Immature natural killer cell (primary cell): ENCODE measurements around the gene PPP1R36. TPM values are rescaled to one million over a fixed set of nuclear protein-coding genes. Genes with fewer than 3 reads are reported as not detected.
A peak's percentile ranks its signal among the peaks of the same experiment; 100 is the strongest.
"Not testable (repeated sequence)": the region's sequence is repeated elsewhere in the genome, so short reads cannot be mapped to it uniquely, and the experiment has no call there.

Source experiments
- DNase-seq, 3 donors: peaks; one replicate each; pipeline ENCODE4 v3.0.0; 2022; ENCODE audit warnings: mixed read lengths in 1 of 3
- H3K27ac Mint-ChIP-seq, 6 donors: one replicate each; pipeline ENCODE4 v1.8.0; 2020; ENCODE audit warnings: mixed read lengths in 6 of 6, mild to moderate bottlenecking in 5 of 6, inconsistent platforms in 4 of 6, moderate library complexity in 3 of 6
- H3K27me3 Mint-ChIP-seq, 3 donors: one replicate each; pipeline ENCODE4 v1.8.0; 2020 to 2021; ENCODE audit warnings: low read depth in 3 of 3, mild to moderate bottlenecking in 3 of 3, mixed read lengths in 3 of 3, moderate library complexity in 3 of 3, inconsistent platforms in 1 of 3
- H3K36me3 Mint-ChIP-seq, 3 donors: one replicate each; pipeline ENCODE4 v1.8.0; 2020; ENCODE audit warnings: mixed read lengths in 3 of 3, inconsistent platforms in 2 of 3, mild to moderate bottlenecking in 2 of 3
- H3K4me1 Mint-ChIP-seq, 2 donors: one replicate each; pipeline ENCODE4 v1.8.0; 2020; ENCODE audit warnings: inconsistent platforms in 2 of 2, mild to moderate bottlenecking in 2 of 2, mixed read lengths in 2 of 2, moderate library complexity in 1 of 2
- H3K4me3 Mint-ChIP-seq, 5 donors: one replicate each; pipeline ENCODE4 v1.8.0; 2020; ENCODE audit warnings: mild to moderate bottlenecking in 5 of 5, mixed read lengths in 5 of 5, inconsistent platforms in 3 of 5, moderate library complexity in 3 of 5
- H3K9me3 Mint-ChIP-seq, 6 donors: one replicate each; pipeline ENCODE4 v1.8.0; 2020; ENCODE audit warnings: mild to moderate bottlenecking in 6 of 6, mixed read lengths in 6 of 6, inconsistent platforms in 4 of 6, moderate library complexity in 3 of 6
- polyA plus RNA-seq, 3 donors: library from polyadenylated mRNA; unstranded; fragments of 300-500 nt; fragmentation: Illumina TruSeq; gene quantifications; one replicate each; pipeline ENCODE4 v1.2.3, GENCODE V29; 2021

Gene PPP1R36
- polyA plus RNA-seq, 3 donors from 2014 or later = 0.47 to 0.81 TPM; not detected in 1

- Mint-ChIP-seq H3K4me3 (peak overlapping the region in 4 of 5 donors; percentile 8 to 57 (median 35)), H3K27ac (peak overlapping the region in 1 of 6 donors; percentile 42), H3K9me3 (peaks cover 0 to 2% (median 0%) of the 10 kb centered on the region in 6 donors), H3K4me1 (peaks cover 24 to 31% of the 10 kb centered on the region in 2 donors), H3K27me3 (peaks cover 9 to 24% (median 15%) of the 10 kb centered on the region in 3 donors), H3K36me3 (peaks cover 0 to 3% (median 0%) of the 10 kb centered on the region in 3 donors)
- no peak for DNase-seq
Measured at GRCh38 chr14:64536488-64537245, 13.1 kb upstream of the PPP1R36 start.

GRCh38 chr14:64540208-64541202, 9.3 kb upstream of the PPP1R36 start, which contains the start of gene HSPA2:
HSPA2 (plus strand) TSS chr14:64540741; CDS start chr14:64540850, 109 bp downstream.
- no peaks in the 10 kb centered on the region for H3K36me3 Mint-ChIP-seq
- DNase-seq = peak; percentile 94 to 96 (median 95)
- H3K4me1 Mint-ChIP-seq = peaks cover 35 to 40% of the 10 kb centered on the region in 2 donors
- peak within 1 kb of the TSS; percentile 75 to 96 (median 82) for H3K27ac Mint-ChIP-seq
- peaks cover 9 to 31% (median 23%) of the 10 kb centered on the region in 3 donors for H3K27me3 Mint-ChIP-seq
- H3K9me3 Mint-ChIP-seq = peaks cover 0 to 2% (median 0%) of the 10 kb centered on the region in 6 donors
- H3K4me3 Mint-ChIP-seq = peak within 1 kb of the TSS; percentile 94 to 98 (median 94)

GRCh38 chr14:64541261-64541971, 8.3 kb upstream of the PPP1R36 start:
- peaks cover 0 to 3% (median 0%) of the 10 kb centered on the region in 3 donors for H3K36me3 Mint-ChIP-seq
- peak overlapping the region; percentile 94 to 98 (median 94) for H3K4me3 Mint-ChIP-seq
- peaks cover 0 to 2% (median 0%) of the 10 kb centered on the region in 6 donors for H3K9me3 Mint-ChIP-seq
- peaks cover 9 to 31% (median 21%) of the 10 kb centered on the region in 3 donors for H3K27me3 Mint-ChIP-seq
- DNase-seq = no peak
- peaks cover 35 to 40% of the 10 kb centered on the region in 2 donors for H3K4me1 Mint-ChIP-seq
- H3K27ac Mint-ChIP-seq = peak overlapping the region in 2 of 6 donors; percentile 30 to 52

- H3K9me3 Mint-ChIP-seq = peaks cover 0 to 2% (median 0%) of the 10 kb centered on the region in 6 donors
- H3K27ac Mint-ChIP-seq = peak overlapping the region in 3 of 6 donors; percentile 8 to 41 (median 30)
- H3K36me3 Mint-ChIP-seq = peaks cover 0 to 3% (median 0%) of the 10 kb centered on the region in 3 donors
- H3K4me1 Mint-ChIP-seq = peaks cover 35 to 40% of the 10 kb centered on the region in 2 donors
- peak overlapping the region; percentile 82 to 96 (median 94) for H3K4me3 Mint-ChIP-seq
- DNase-seq = no peak
- peaks cover 9 to 34% (median 21%) of the 10 kb centered on the region in 3 donors for H3K27me3 Mint-ChIP-seq
Measured at GRCh38 chr14:64541972-64542835, 7.6 kb upstream of the PPP1R36 start.

- Mint-ChIP-seq H3K9me3 (peaks cover 0 to 2% (median 0%) of the 10 kb centered on the region in 6 donors), H3K4me3 (peak overlapping the region; percentile 82 to 96 (median 94)), H3K36me3 (peaks cover 0 to 3% (median 0%) of the 10 kb centered on the region in 3 donors), H3K4me1 (peaks cover 35 to 40% of the 10 kb centered on the region in 2 donors), H3K27me3 (peaks cover 9 to 38% (median 21%) of the 10 kb centered on the region in 3 donors), H3K27ac (peak overlapping the region in 1 of 6 donors; percentile 8)
- DNase-seq = no peak
Measured at GRCh38 chr14:64542836-64543201, 6.9 kb upstream of the PPP1R36 start.

GRCh38 chr14:64544607-64545312, 5.0 kb upstream of the PPP1R36 start:
- peaks cover 36 to 42% of the 10 kb centered on the region in 2 donors for H3K4me1 Mint-ChIP-seq
- H3K9me3 Mint-ChIP-seq = peaks cover 0 to 2% (median 0%) of the 10 kb centered on the region in 6 donors
- H3K27me3 Mint-ChIP-seq = peaks cover 7 to 32% (median 23%) of the 10 kb centered on the region in 3 donors
- no peak for DNase-seq
- no peak overlapping the region for H3K4me3 Mint-ChIP-seq
- H3K27ac Mint-ChIP-seq = no peak overlapping the region
- H3K36me3 Mint-ChIP-seq = peaks cover 0 to 3% (median 0%) of the 10 kb centered on the region in 3 donors

- Mint-ChIP-seq H3K27me3 (peaks cover 7 to 11% (median 9%) of the 10 kb centered on the region in 3 donors), H3K36me3 (peaks cover 0 to 3% (median 0%) of the 10 kb centered on the region in 3 donors), H3K4me1 (peaks cover 14 to 18% of the 10 kb centered on the region in 2 donors), H3K9me3 (no peaks in the 10 kb centered on the region), H3K4me3 (peak overlapping the region; percentile 61 to 77 (median 72)), H3K27ac (no peak overlapping the region)
- no peak for DNase-seq
Measured at GRCh38 chr14:64549016-64549415, 745 bp upstream of the PPP1R36 start.

GRCh38 chr14:64550621-64551333, 1.0 kb downstream of the PPP1R36 start:
- Mint-ChIP-seq H3K4me1 (peaks cover 14 to 18% of the 10 kb centered on the region in 2 donors), H3K4me3 (peak overlapping the region; percentile 72 to 86 (median 83)), H3K9me3 (no peaks in the 10 kb centered on the region), H3K27ac (peak overlapping the region in 1 of 6 donors; percentile 73), H3K27me3 (peaks cover 7 to 11% (median 9%) of the 10 kb centered on the region in 3 donors), H3K36me3 (peaks cover 0 to 3% (median 0%) of the 10 kb centered on the region in 3 donors)
- DNase-seq = no peak

GRCh38 chr14:64554556-64554955, 4.8 kb downstream of the PPP1R36 start:
- no peak for DNase-seq
- Mint-ChIP-seq H3K4me3 (no peak overlapping the region), H3K27ac (no peak overlapping the region), H3K9me3 (no peaks in the 10 kb centered on the region), H3K4me1 (peaks cover 7 to 9% of the 10 kb centered on the region in 2 donors), H3K36me3 (no peaks in the 10 kb centered on the region), H3K27me3 (peaks cover 4 to 9% (median 7%) of the 10 kb centered on the region in 3 donors)

GRCh38 chr14:64556526-64556925, 6.8 kb downstream of the PPP1R36 start:
- Mint-ChIP-seq H3K4me1 (no peaks in the 10 kb centered on the region), H3K27me3 (peaks cover 2 to 5% (median 5%) of the 10 kb centered on the region in 3 donors), H3K4me3 (no peak overlapping the region), H3K27ac (no peak overlapping the region), H3K36me3 (no peaks in the 10 kb centered on the region), H3K9me3 (no peaks in the 10 kb centered on the region)
- no peak for DNase-seq

GRCh38 chr14:64558216-64558615, 8.5 kb downstream of the PPP1R36 start:
- not testable (repeated sequence) for H3K9me3 Mint-ChIP-seq, H3K27me3 Mint-ChIP-seq, H3K4me1 Mint-ChIP-seq, H3K27ac Mint-ChIP-seq, H3K4me3 Mint-ChIP-seq, DNase-seq, H3K36me3 Mint-ChIP-seq
